ENCODE measurements around the gene STBD1.
"Not testable (repeated sequence)": the region's sequence is repeated elsewhere in the genome, so short reads cannot be mapped to it uniquely, and the experiment has no call there.

STBD1 gene

GRCh38 chr4:76322236-76322635, 15.7 kb downstream of the STBD1 start:
- DNase-seq (ENCODE audit: low read depth) = no peak

GRCh38 chr4:76325072-76325471, 18.5 kb downstream of the STBD1 start:
- DNase-seq (ENCODE audit: low read depth) = no peak

- no peak for DNase-seq (ENCODE audit: low read depth)
These were observed 20.0 kb downstream of the STBD1 start for GRCh38 chr4:76326515-76326914.

GRCh38 chr4:76334885-76335284, 28.4 kb downstream of the STBD1 start:
- no peak for DNase-seq (ENCODE audit: low read depth)

- no peak for DNase-seq (ENCODE audit: low read depth)
These were observed 32.8 kb downstream of the STBD1 start for GRCh38 chr4:76339364-76339763.

GRCh38 chr4:76341063-76341462, 34.5 kb downstream of the STBD1 start:
- DNase-seq (ENCODE audit: low read depth) = no peak

GRCh38 chr4:76342191-76342590, 35.7 kb downstream of the STBD1 start:
- DNase-seq (ENCODE audit: low read depth) = no peak

- DNase-seq (ENCODE audit: low read depth) = no peak
These were observed 36.3 kb downstream of the STBD1 start for GRCh38 chr4:76342803-76343202.

- no peak for DNase-seq (ENCODE audit: low read depth)
These were observed 48.3 kb downstream of the STBD1 start for GRCh38 chr4:76354517-76355473.

- no peak for DNase-seq (ENCODE audit: low read depth)
These were observed 51.4 kb downstream of the STBD1 start for GRCh38 chr4:76357981-76358380.

GRCh38 chr4:76359881-76360466, 53.4 kb downstream of the STBD1 start:
- DNase-seq (ENCODE audit: low read depth) = not testable (repeated sequence)
